Fibroblast of lung (primary cell): ENCODE results near the gene MTG2. TPM values are rescaled to one million over a fixed set of nuclear protein-coding genes. Genes with fewer than 3 reads are reported as not detected.
A peak's percentile ranks its signal among the peaks of the same experiment; 100 is the strongest.

ENCODE experiments used
- DNase-seq, 2 donors: peaks; one replicate each; pipeline versions ENCODE4 v3.0.0 to v3.0.0-alpha.2; 2010; ENCODE audit warnings: low read depth in 2 of 2
- H2AFZ ChIP-seq: 2 replicates; pipeline ENCODE4 v1.5.1; 2012; ENCODE audit warnings: low read length, control low read depth, inconsistent platforms
- H3K27ac ChIP-seq: 2 replicates; pipeline ENCODE4 v1.5.1; 2011; ENCODE audit warnings: low read length, control low read depth; ENCODE audit not compliant: insufficient read depth
- H3K27me3 ChIP-seq: 2 replicates; pipeline ENCODE4 v1.5.1; 2011; ENCODE audit warnings: mild to moderate bottlenecking, low read length; ENCODE audit not compliant: control insufficient read depth, insufficient read depth
- H3K36me3 ChIP-seq: 2 replicates; pipeline ENCODE4 v1.5.1; 2011; ENCODE audit warnings: low read length; ENCODE audit not compliant: control insufficient read depth, insufficient read depth
- H3K4me1 ChIP-seq: 2 replicates; pipeline ENCODE4 v1.5.1; 2011; ENCODE audit warnings: low read length; ENCODE audit not compliant: control insufficient read depth, insufficient read depth; ENCODE audit errors: extremely low read depth
- H3K4me2 ChIP-seq: 2 replicates; pipeline ENCODE4 v1.5.1; 2011; ENCODE audit warnings: low read length, control low read depth; ENCODE audit not compliant: insufficient read depth; ENCODE audit errors: extremely low read depth
- H3K4me3 ChIP-seq, 4 experiments: fragments of 200-600 bp in 1 of 4; sonication (generic) in 1 of 4; replicated peaks in 1 of 4; 2 replicates each; pipeline ENCODE4 v1.5.1; 2011 to 2016; ENCODE audit warnings: low read length in 4 of 4, low read depth in 3 of 4, mild to moderate bottlenecking in 3 of 4, control low read depth in 2 of 4, inconsistent platforms in 1 of 4, mixed read lengths in 1 of 4; ENCODE audit not compliant: insufficient read depth in 1 of 4; ENCODE audit errors: control extremely low read depth in 1 of 4
- H3K79me2 ChIP-seq: 2 replicates; pipeline ENCODE4 v1.5.1; 2012; ENCODE audit warnings: mild to moderate bottlenecking, low read length, inconsistent platforms; ENCODE audit not compliant: control insufficient read depth, insufficient read depth
- H3K9ac ChIP-seq: 2 replicates; pipeline ENCODE4 v1.5.1; 2011; ENCODE audit warnings: mild to moderate bottlenecking, low read length, control low read depth; ENCODE audit not compliant: insufficient read depth
- H3K9me3 ChIP-seq: 2 replicates; pipeline ENCODE4 v1.5.1; 2012; ENCODE audit warnings: low read depth, low read length; ENCODE audit not compliant: control insufficient read depth, insufficient read depth
- H4K20me1 ChIP-seq: 2 replicates; pipeline ENCODE4 v1.5.1; 2011; ENCODE audit warnings: low read length; ENCODE audit not compliant: control insufficient read depth, insufficient read depth; ENCODE audit errors: extremely low read depth
- EZH2 ChIP-seq: IDR thresholded peaks from 2 replicates; pipeline ENCODE4 v1.5.1; 2012; ENCODE audit warnings: low read length, control low read depth, mild to moderate bottlenecking; ENCODE audit errors: missing control alignments
- polyA minus RNA-seq: library from RNA; depleted of rRNA, polyadenylated mRNA; stranded (reverse); fragments of >200 nt; gene quantifications from 2 replicates; pipeline ENCODE4 v1.2.3, GENCODE V29; 2011; ENCODE audit warnings: low replicate concordance
- polyA plus RNA-seq, 2 donors: library from polyadenylated mRNA; depleted of rRNA in 1 of 2; stranded (reverse) in 1 of 2; unstranded in 1 of 2; fragments of >200 nt; gene quantifications; 2 replicates each; pipeline ENCODE4 v1.2.1, GENCODE V29; 2011 to 2012; ENCODE audit warnings: missing spikeins in 1 of 2
- total RNA-seq: library from RNA; depleted of rRNA; stranded (reverse); fragments of >200 nt; gene quantifications from 2 replicates; pipeline ENCODE4 v1.2.1, GENCODE V29; 2014
- TF ChIP-seq, protein P1 (sequence below), 2 donors: IDR thresholded peaks in 1 of 2; conservative IDR thresholded peaks in 1 of 2; 1 replicate in 1 of 2; 2 replicates in 1 of 2; pipeline ENCODE4 v1.5.1; 2011 to 2012; ENCODE audit warnings: low read length in 2 of 2, control low read depth in 1 of 2, inconsistent platforms in 1 of 2, low read depth in 1 of 2, mild to moderate bottlenecking in 1 of 2

The MTG2 gene, protein sequence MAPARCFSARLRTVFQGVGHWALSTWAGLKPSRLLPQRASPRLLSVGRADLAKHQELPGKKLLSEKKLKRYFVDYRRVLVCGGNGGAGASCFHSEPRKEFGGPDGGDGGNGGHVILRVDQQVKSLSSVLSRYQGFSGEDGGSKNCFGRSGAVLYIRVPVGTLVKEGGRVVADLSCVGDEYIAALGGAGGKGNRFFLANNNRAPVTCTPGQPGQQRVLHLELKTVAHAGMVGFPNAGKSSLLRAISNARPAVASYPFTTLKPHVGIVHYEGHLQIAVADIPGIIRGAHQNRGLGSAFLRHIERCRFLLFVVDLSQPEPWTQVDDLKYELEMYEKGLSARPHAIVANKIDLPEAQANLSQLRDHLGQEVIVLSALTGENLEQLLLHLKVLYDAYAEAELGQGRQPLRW
- total RNA-seq = 17.5 and 20.5 TPM in 2 replicates
- 16.5 and 26.2 TPM in 2 replicates for polyA plus RNA-seq
- polyA plus RNA-seq (2012) = 19.2 and 33.9 TPM in 2 replicates
- 4.1 and 16.1 TPM in 2 replicates for polyA minus RNA-seq

DNA sequence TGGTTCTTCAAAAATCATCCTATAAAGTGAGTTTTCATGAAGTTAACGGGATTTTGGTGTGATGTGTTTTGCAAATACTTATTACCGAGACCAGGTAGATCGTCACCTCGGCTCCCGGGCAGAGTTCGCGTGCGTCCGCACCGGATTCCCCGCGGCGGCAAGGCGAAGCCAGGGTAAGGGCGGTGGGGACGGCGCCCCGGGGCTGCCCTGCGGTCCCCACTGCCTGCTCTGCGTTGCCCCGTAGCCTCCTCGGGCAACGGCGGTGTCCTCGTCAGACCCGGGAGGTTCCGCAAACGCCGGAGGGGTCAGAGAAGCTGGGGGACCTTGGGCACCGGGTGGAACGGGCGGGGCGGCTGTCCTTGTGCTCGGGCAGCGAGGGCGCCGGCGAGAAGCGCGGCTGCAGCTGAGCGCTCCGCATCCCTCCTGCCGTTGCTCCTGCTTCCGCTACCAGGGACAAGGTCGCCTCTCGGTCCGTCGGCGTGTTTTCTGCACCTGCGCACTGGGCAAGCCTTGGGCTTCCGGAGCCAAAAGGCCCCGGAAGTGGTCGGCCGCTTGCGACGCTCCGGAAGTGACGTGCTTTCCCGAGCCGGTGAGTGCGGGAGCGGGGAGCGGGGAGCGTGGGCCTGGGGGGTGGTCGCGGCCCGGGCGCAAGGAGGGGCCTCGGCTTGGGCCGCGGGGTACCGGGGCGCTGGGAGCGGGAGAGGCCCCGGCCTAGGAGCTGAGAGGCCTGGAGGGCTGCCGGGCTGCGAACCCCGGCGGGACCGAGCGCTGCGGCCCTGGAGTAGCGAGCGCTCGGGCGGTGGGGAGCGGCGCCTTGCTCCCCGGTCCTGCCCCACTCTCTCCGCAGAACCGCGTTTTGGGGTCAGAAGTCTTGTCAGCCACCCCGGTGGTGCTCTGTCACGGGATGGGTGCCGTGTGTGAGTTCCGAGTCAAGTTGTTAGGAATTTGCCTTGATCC is at the start of gene MTG2:
Gene MTG2, plus strand, starts transcription at position 560 of the 957 bp plus-strand sequence. CDS start 10,393 bp downstream, outside the sequence.
- Histone ChIP-seq H3K4me1 (peaks cover 2% of the 10 kb centered on the region), H3K27ac (peak within 1 kb of the TSS; percentile 98), H3K36me3 (peaks cover 2% of the 10 kb centered on the region), H3K79me2 (peaks cover 31% of the 10 kb centered on the region), H3K9ac (peak within 1 kb of the TSS; percentile 99), H3K4me3 (peak within 1 kb of the TSS; percentile 87 to 98 (median 92)), H3K4me2 (peak within 1 kb of the TSS; percentile 96), H3K9me3 (no peaks in the 10 kb centered on the region), H2AFZ (peak within 1 kb of the TSS; percentile 86), H3K27me3 (no peaks in the 10 kb centered on the region), H4K20me1 (no peaks in the 10 kb centered on the region)
- TF ChIP-seq, protein P1, sequence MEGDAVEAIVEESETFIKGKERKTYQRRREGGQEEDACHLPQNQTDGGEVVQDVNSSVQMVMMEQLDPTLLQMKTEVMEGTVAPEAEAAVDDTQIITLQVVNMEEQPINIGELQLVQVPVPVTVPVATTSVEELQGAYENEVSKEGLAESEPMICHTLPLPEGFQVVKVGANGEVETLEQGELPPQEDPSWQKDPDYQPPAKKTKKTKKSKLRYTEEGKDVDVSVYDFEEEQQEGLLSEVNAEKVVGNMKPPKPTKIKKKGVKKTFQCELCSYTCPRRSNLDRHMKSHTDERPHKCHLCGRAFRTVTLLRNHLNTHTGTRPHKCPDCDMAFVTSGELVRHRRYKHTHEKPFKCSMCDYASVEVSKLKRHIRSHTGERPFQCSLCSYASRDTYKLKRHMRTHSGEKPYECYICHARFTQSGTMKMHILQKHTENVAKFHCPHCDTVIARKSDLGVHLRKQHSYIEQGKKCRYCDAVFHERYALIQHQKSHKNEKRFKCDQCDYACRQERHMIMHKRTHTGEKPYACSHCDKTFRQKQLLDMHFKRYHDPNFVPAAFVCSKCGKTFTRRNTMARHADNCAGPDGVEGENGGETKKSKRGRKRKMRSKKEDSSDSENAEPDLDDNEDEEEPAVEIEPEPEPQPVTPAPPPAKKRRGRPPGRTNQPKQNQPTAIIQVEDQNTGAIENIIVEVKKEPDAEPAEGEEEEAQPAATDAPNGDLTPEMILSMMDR (conservative IDR thresholded peaks at IDR 0.05 in 1 of 2, IDR thresholded peaks at IDR 0.05 in 1 of 2; ENCODE audit: low read depth in 1 of 2, low read length in 2 of 2) = no peak
- TF ChIP-seq EZH2 = no peak
- DNase-seq = peak; percentile 92 to 94

DNA sequence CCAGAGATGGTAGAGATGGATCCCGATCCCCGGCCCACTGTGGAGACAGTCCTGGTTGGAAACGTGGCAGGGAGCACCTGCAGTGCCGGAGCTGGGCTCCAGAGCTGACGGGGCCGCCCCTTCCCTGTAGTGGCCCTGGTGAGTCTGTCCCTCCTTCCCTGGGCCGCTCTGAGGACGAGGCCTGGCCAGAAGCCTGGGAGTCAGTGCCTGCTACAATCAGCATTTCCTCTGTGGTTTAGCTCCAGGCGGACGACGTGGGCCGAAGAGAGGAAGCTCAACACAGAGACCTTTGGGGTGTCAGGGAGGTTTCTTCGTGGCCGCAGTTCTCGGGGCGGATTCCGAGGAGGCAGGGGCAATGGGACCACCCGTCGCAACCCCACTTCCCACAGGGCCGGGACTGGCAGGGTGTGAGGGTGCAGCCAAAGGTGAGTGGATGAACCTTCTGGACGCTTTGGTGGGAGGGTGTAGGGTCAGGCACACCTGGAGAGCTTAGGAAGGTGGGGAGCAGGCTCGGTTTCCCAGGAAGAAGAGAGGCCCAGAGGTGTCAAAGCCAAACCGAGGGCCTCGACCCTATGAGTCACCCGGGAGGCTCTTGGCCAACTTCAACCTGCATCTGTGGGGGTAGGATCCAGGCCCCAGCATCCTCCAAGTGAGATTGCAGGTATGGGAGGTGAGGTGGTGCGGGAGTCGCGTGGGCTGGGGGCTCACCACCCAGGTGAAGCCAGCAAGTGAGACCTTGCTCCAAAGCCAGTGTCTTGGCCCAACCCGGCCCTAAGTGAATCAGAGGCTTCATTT is 49.6 kb upstream of the MTG2 start:
- peaks cover 4% of the 10 kb centered on the region for H3K4me1 ChIP-seq
- H3K27ac ChIP-seq = no peak overlapping the region
- no peaks in the 10 kb centered on the region for H3K27me3 ChIP-seq
- H3K9me3 ChIP-seq = no peaks in the 10 kb centered on the region
- H3K79me2 ChIP-seq = peaks cover 3% of the 10 kb centered on the region
- H4K20me1 ChIP-seq = peaks cover 2% of the 10 kb centered on the region
- H3K4me2 ChIP-seq = no peak overlapping the region
- no peak overlapping the region for H3K4me3 ChIP-seq
- H2AFZ ChIP-seq = no peak overlapping the region
- TF ChIP-seq, protein P1 (conservative IDR thresholded peaks at IDR 0.05 in 1 of 2, IDR thresholded peaks at IDR 0.05 in 1 of 2; ENCODE audit: low read depth in 1 of 2, low read length in 2 of 2) = no peak
- TF ChIP-seq EZH2 = no peak
- H3K9ac ChIP-seq = no peak overlapping the region
- peaks cover 33% of the 10 kb centered on the region for H3K36me3 ChIP-seq
- peak in 1 of 2 donors; percentile 46 for DNase-seq
